Liver (tissue), 9 donors: ENCODE data around the gene ITGB2. TPM values are rescaled to one million over a fixed set of nuclear protein-coding genes. Genes with fewer than 3 reads are reported as not detected.
A peak's percentile ranks its signal among the peaks of the same experiment; 100 is the strongest.

Source experiments
- DNase-seq: peaks from one replicate; pipeline ENCODE4 v3.0.0-alpha.2; 2017; ENCODE audit warnings: low spot score
- H3K27ac ChIP-seq, 2 donors: one replicate each; pipeline ENCODE4 v1.7.0; 2013; ENCODE audit warnings: inconsistent platforms in 2 of 2, low read length in 2 of 2, control low read depth in 1 of 2, low read depth in 1 of 2, mild to moderate bottlenecking in 1 of 2
- H3K27me3 ChIP-seq, 4 donors: one replicate each; pipeline versions ENCODE4 v1.6.1 to v1.7.0; 2013; ENCODE audit warnings: low read length in 3 of 4, inconsistent platforms in 1 of 4, mild to moderate bottlenecking in 1 of 4, moderate library complexity in 1 of 4; ENCODE audit not compliant: control insufficient read depth in 4 of 4, insufficient read depth in 4 of 4
- H3K36me3 ChIP-seq, 4 donors: one replicate each; pipeline versions ENCODE4 v1.6.1 to v1.7.0; 2013; ENCODE audit warnings: low read length in 3 of 4, mild to moderate bottlenecking in 3 of 4, low read depth in 1 of 4, moderate library complexity in 1 of 4; ENCODE audit not compliant: control insufficient read depth in 4 of 4, insufficient read depth in 3 of 4
- H3K4me1 ChIP-seq, 4 donors: one replicate each; pipeline versions ENCODE4 v1.6.1 to v1.7.0; 2013; ENCODE audit warnings: low read length in 3 of 4, mild to moderate bottlenecking in 3 of 4, moderate library complexity in 1 of 4; ENCODE audit not compliant: control insufficient read depth in 4 of 4, insufficient read depth in 4 of 4
- H3K4me3 ChIP-seq, 3 donors: one replicate each; pipeline versions ENCODE4 v1.6.1 to v1.7.0; 2013; ENCODE audit warnings: low read length in 3 of 3, control low read depth in 1 of 3, low read depth in 1 of 3, mild to moderate bottlenecking in 1 of 3
- H3K9ac ChIP-seq, 2 donors: one replicate each; pipeline ENCODE4 v1.7.0; 2013; ENCODE audit warnings: low read length in 2 of 2, mild to moderate bottlenecking in 2 of 2, moderate library complexity in 2 of 2, control low read depth in 1 of 2, low read depth in 1 of 2
- H3K9me3 ChIP-seq, 4 donors: one replicate each; pipeline versions ENCODE4 v1.6.1 to v1.7.0; 2013; ENCODE audit warnings: low read length in 3 of 4; ENCODE audit not compliant: control insufficient read depth in 4 of 4
- ATF3 ChIP-seq: IDR thresholded peaks from 2 replicates; pipeline ENCODE4 v1.6.1; 2016; ENCODE audit warnings: antibody characterized with exemption
- CTCF ChIP-seq: fragments of 150-350 bp; IDR thresholded peaks from 2 replicates; pipeline ENCODE4 v1.5.1; 2017; ENCODE audit warnings: improper control_type of control experiment, low read depth, low read length; ENCODE audit not compliant: missing input control
- EGR1 ChIP-seq, 2 donors: IDR thresholded peaks; 2 replicates each; pipeline ENCODE4 v1.6.1; 2016 to 2018; ENCODE audit warnings: antibody characterized with exemption in 2 of 2, low read depth in 2 of 2
- FOXA1 ChIP-seq: IDR thresholded peaks from 2 replicates; pipeline ENCODE4 v1.6.1; 2016; ENCODE audit warnings: antibody characterized with exemption
- FOXA2 ChIP-seq: IDR thresholded peaks from 2 replicates; pipeline ENCODE4 v1.6.1; 2016; ENCODE audit warnings: antibody characterized with exemption
- GABPA ChIP-seq, 2 donors: IDR thresholded peaks in 1 of 2; conservative IDR thresholded peaks in 1 of 2; 2 replicates each; pipeline ENCODE4 v1.6.1; 2016; ENCODE audit warnings: antibody characterized with exemption in 2 of 2, mild to moderate bottlenecking in 1 of 2, moderate library complexity in 1 of 2
- HNF4A ChIP-seq, 2 donors: conservative IDR thresholded peaks; 2 replicates each; pipeline ENCODE4 v1.6.1; 2016; ENCODE audit warnings: antibody characterized with exemption in 2 of 2, mild to moderate bottlenecking in 2 of 2
- HNF4G ChIP-seq: IDR thresholded peaks from 2 replicates; pipeline ENCODE4 v1.6.1; 2016; ENCODE audit warnings: antibody characterized with exemption
- JUND ChIP-seq, 2 donors: IDR thresholded peaks; 2 replicates each; pipeline ENCODE4 v1.6.1; 2016; ENCODE audit warnings: antibody characterized with exemption in 2 of 2
- MAX ChIP-seq: IDR thresholded peaks from 2 replicates; pipeline ENCODE4 v1.6.1; 2016; ENCODE audit warnings: antibody characterized with exemption
- NR2F2 ChIP-seq: IDR thresholded peaks from 2 replicates; pipeline ENCODE4 v1.6.1; 2016; ENCODE audit warnings: antibody characterized with exemption
- RAD21 ChIP-seq, 2 donors: IDR thresholded peaks; 2 replicates each; pipeline ENCODE4 v1.6.1; 2016; ENCODE audit warnings: antibody characterized with exemption in 2 of 2, mild to moderate bottlenecking in 2 of 2
- RXRA ChIP-seq, 2 donors: IDR thresholded peaks; 2 replicates each; pipeline ENCODE4 v1.6.1; 2017 to 2018; ENCODE audit warnings: antibody characterized with exemption in 2 of 2, mild to moderate bottlenecking in 1 of 2
- SP1 ChIP-seq: IDR thresholded peaks from 2 replicates; pipeline ENCODE4 v1.6.1; 2018; ENCODE audit warnings: antibody characterized with exemption, mild to moderate bottlenecking
- TAF1 ChIP-seq: conservative IDR thresholded peaks from 2 replicates; pipeline ENCODE4 v1.6.1; 2016; ENCODE audit warnings: antibody characterized with exemption, mild to moderate bottlenecking
- YY1 ChIP-seq: IDR thresholded peaks from 2 replicates; pipeline ENCODE4 v1.6.1; 2016; ENCODE audit warnings: antibody characterized with exemption, mild to moderate bottlenecking
- ZBTB33 ChIP-seq: IDR thresholded peaks from 2 replicates; pipeline ENCODE4 v1.6.1; 2016; ENCODE audit warnings: antibody characterized with exemption
- WGBS: extraction: QIAGEN DNeasy Blood & Tissue Kit; methylation state at CpG from one replicate; pipeline ENCODE4 v1.1.7; 2013; 5-methylcytosine and 5-hydroxymethylcytosine counted together
- polyA plus RNA-seq, 2 donors: library from polyadenylated mRNA; stranded (reverse) in 1 of 2; unstranded in 1 of 2; fragments of 200-250 nt in 1 of 2; fragments of >200 nt in 1 of 2; fragmentation: Nextera tagmentation in 1 of 2; extraction: Ambion mirVana in 1 of 2; gene quantifications; one replicate each; pipeline versions ENCODE4 v1.2.1 to v1.2.3, GENCODE V29; 2013 to 2015
- total RNA-seq, 2 donors: library from RNA; depleted of rRNA; stranded (reverse); fragments of >200 nt; gene quantifications; one replicate each; pipeline ENCODE4 v1.2.3, GENCODE V29; 2014
- TF ChIP-seq, protein P1 (sequence below): IDR thresholded peaks from 2 replicates; pipeline ENCODE4 v1.6.1; 2016; ENCODE audit warnings: antibody characterized with exemption, mild to moderate bottlenecking
- donor health status: healthy.
- donor health status: healthy.
- donor health status: healthy.
- donor health status: healthy.
- donor health status: healthy.

Gene ITGB2
- total and polyA plus RNA-seq, 4 donors = 9.6 to 50.6 (median 28.7) TPM

DNA sequence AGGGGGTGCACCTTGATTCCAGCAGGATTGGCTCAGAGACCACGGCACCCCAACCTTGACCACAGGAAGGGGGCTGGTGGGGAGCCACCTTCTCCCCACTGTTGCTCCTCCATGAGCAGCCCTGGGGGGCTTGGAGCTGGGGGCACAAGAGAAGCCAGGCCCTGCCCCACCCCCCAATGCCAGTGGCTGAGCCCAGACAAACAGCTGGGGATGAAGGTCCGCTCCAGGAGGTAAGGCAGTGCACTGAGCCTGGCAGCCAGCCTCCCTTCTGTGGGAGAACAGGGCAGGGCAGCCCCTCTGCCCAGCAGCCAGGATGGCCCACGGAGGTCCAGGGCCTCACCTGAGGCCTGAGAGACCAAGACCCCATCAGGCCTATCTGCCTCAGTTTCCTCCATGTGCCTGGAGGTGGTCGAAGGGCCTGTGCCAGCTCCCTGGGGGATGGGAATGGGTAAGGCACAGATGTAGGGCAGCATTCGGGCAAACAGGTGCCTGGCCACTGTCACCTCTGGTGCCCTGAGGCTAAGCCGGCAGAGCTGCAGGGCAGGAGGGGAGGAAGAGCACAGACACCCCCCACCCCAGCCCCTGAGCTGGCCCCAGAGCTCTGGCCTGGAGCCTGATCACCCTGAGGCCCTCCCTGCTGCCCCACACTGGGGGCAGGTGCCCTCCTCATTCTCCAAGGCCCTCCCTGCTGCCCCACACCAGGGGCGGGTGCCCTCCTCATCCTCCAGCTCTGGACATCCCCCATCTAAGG, 7.1 kb downstream of the ITGB2 start:
- Histone ChIP-seq H3K36me3 (no peaks in the 10 kb centered on the region), H3K9ac (no peak overlapping the region), H3K27me3 (no peaks in the 10 kb centered on the region), H3K27ac (peak overlapping the region; percentile 85 to 92), H3K4me1 (peaks cover 34 to 63% (median 58%) of the 10 kb centered on the region in 4 donors), H3K4me3 (no peak overlapping the region), H3K9me3 (no peaks in the 10 kb centered on the region)
- 51% methylated on average over 7 of the region's 7 CpGs for WGBS
- TF ChIP-seq SP1 (peak; percentile 61), FOXA2 (no peak), HNF4A (conservative IDR thresholded peaks at IDR 0.05) (peak; percentile 62 to 79), CTCF (no peak), TAF1 (no peak), YY1 (no peak), NR2F2 (no peak), ZBTB33 (no peak), JUND (IDR thresholded peaks at IDR 0.05) (no peak), ATF3 (no peak), GABPA (IDR thresholded peaks at IDR 0.05 in 1 of 2, conservative IDR thresholded peaks at IDR 0.05 in 1 of 2) (no peak), RAD21 (IDR thresholded peaks at IDR 0.05) (no peak), MAX (peak; percentile 36), EGR1 (IDR thresholded peaks at IDR 0.05; ENCODE audit: low read depth in 2 of 2) (no peak), HNF4G (peak; percentile 18), FOXA1 (no peak), RXRA (IDR thresholded peaks at IDR 0.05) (peak; percentile 13 to 63)
- TF ChIP-seq, protein P1, sequence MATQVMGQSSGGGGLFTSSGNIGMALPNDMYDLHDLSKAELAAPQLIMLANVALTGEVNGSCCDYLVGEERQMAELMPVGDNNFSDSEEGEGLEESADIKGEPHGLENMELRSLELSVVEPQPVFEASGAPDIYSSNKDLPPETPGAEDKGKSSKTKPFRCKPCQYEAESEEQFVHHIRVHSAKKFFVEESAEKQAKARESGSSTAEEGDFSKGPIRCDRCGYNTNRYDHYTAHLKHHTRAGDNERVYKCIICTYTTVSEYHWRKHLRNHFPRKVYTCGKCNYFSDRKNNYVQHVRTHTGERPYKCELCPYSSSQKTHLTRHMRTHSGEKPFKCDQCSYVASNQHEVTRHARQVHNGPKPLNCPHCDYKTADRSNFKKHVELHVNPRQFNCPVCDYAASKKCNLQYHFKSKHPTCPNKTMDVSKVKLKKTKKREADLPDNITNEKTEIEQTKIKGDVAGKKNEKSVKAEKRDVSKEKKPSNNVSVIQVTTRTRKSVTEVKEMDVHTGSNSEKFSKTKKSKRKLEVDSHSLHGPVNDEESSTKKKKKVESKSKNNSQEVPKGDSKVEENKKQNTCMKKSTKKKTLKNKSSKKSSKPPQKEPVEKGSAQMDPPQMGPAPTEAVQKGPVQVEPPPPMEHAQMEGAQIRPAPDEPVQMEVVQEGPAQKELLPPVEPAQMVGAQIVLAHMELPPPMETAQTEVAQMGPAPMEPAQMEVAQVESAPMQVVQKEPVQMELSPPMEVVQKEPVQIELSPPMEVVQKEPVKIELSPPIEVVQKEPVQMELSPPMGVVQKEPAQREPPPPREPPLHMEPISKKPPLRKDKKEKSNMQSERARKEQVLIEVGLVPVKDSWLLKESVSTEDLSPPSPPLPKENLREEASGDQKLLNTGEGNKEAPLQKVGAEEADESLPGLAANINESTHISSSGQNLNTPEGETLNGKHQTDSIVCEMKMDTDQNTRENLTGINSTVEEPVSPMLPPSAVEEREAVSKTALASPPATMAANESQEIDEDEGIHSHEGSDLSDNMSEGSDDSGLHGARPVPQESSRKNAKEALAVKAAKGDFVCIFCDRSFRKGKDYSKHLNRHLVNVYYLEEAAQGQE = no peak
- DNase-seq = no peak
